K562 (cell line): ENCODE results near the gene FHIT. TPM values are rescaled to one million over a fixed set of nuclear protein-coding genes. Genes with fewer than 3 reads are reported as not detected.

ENCODE experiments used
- ATAC-seq: fragments of 200-7000 bp; cut with Tn5 transposase; 3 replicates; pipeline ENCODE4 v1.9.1; 2020; ENCODE audit warnings: moderate library complexity
- BruUV-seq: library from RNA; stranded (reverse); fragments of 400-500 nt; replicated peaks from 2 replicates; lab custom pipeline; 2021; lab: Mats Ljungman, UMichigan
- CTCF ChIA-PET: fragments of 300-600 bp; formaldehyde crosslinking; extraction: SDS; loops from one replicate; lab custom pipeline; 2021; ENCODE audit warnings: low intra/inter-chr PET ratio; lab: Yijun Ruan, JAX
- POLR2A ChIA-PET: fragments of 300-600, 350-650 bp; sonication (Branson Sonifier 250); formaldehyde crosslinking; extraction: SDS; loops from one replicate; lab custom pipeline; 2021; ENCODE audit warnings: antibody characterized with exemption, inconsistent platforms; lab: Yijun Ruan, JAX
- DNase-seq, 4 experiments: peaks; one replicate each; pipeline versions ENCODE4 v3.0.0 to v3.0.0-alpha.2; 2011 to 2018; ENCODE audit warnings: low spot score in 3 of 4, mixed read lengths in 3 of 4; ENCODE audit errors: extremely low read depth in 1 of 4
- FAIRE-seq: peaks from 2 replicates; lab custom pipeline; 2011; peaks lifted over from hg19 to GRCh38; lab: Jason Lieb, UNC
- H2AFZ ChIP-seq: 2 replicates; pipeline ENCODE4 v1.6.0; 2011; ENCODE audit warnings: low read depth, low read length, control low read depth, inconsistent platforms
- H3K27ac ChIP-seq: fragments of 200-600 bp; 3 replicates; pipeline ENCODE4 v1.8.0; 2011; ENCODE audit warnings: low read depth, mild to moderate bottlenecking, control low read depth, inconsistent platforms, low read length, moderate library complexity, mixed read lengths; ENCODE audit errors: extremely low read depth
- H3K27me3 ChIP-seq, 2 experiments: fragments of 300-600 bp in 1 of 2; 2 replicates in 1 of 2; 3 replicates in 1 of 2; pipeline versions ENCODE4 v1.6.0 to v1.8.0; 2011; ENCODE audit warnings: inconsistent platforms in 2 of 2, low read length in 2 of 2, mild to moderate bottlenecking in 1 of 2, mixed read lengths in 1 of 2, moderate library complexity in 1 of 2; ENCODE audit not compliant: control insufficient read depth in 2 of 2, insufficient read depth in 2 of 2
- H3K36me3 ChIP-seq: fragments of 300-600 bp; 3 replicates; pipeline ENCODE4 v1.8.0; 2011; ENCODE audit warnings: mild to moderate bottlenecking, low read length, inconsistent platforms; ENCODE audit not compliant: control insufficient read depth, insufficient read depth
- H3K4me1 ChIP-seq, 2 experiments: fragments of 200-600 bp in 1 of 2; replicated peaks in 1 of 2; 2 replicates in 1 of 2; 3 replicates in 1 of 2; pipeline versions ENCODE4 v1.5.1 to v1.8.0; 2011; ENCODE audit warnings: inconsistent platforms in 2 of 2, low read length in 2 of 2, mild to moderate bottlenecking in 1 of 2, mixed read lengths in 1 of 2, moderate library complexity in 1 of 2; ENCODE audit not compliant: control insufficient read depth in 2 of 2, insufficient read depth in 2 of 2
- H3K4me2 ChIP-seq: 2 replicates; pipeline ENCODE4 v1.6.1; 2011; ENCODE audit warnings: low read length, control low read depth, inconsistent platforms, mixed read lengths; ENCODE audit not compliant: insufficient read depth
- H3K4me3 ChIP-seq: fragments of 200-600 bp; sonication (generic), shearing (Covaris generic); 2 replicates; pipeline ENCODE4 v1.5.1; 2016; ENCODE audit warnings: control low read depth, inconsistent platforms
- H3K79me2 ChIP-seq: fragments of 200-600 bp; 3 replicates; pipeline ENCODE4 v1.8.0; 2011; ENCODE audit warnings: low read length, inconsistent platforms; ENCODE audit not compliant: control insufficient read depth, insufficient read depth
- H3K9ac ChIP-seq, 2 experiments: 2 replicates each; pipeline versions ENCODE4 v1.6.0 to v1.6.1; 2011; ENCODE audit warnings: low read depth in 2 of 2, low read length in 2 of 2, control low read depth in 1 of 2, inconsistent platforms in 1 of 2, mild to moderate bottlenecking in 1 of 2, mixed read lengths in 1 of 2; ENCODE audit not compliant: insufficient read depth in 1 of 2
- H3K9me1 ChIP-seq: one replicate; pipeline ENCODE4 v1.6.0; 2011; ENCODE audit warnings: inconsistent platforms, mild to moderate bottlenecking, low read length, moderate library complexity; ENCODE audit not compliant: control insufficient read depth, insufficient read depth
- H3K9me3 ChIP-seq: replicated peaks from 2 replicates; pipeline ENCODE4 v1.5.1; 2011; ENCODE audit warnings: low read depth, low read length, inconsistent platforms; ENCODE audit not compliant: control insufficient read depth, insufficient read depth
- H4K20me1 ChIP-seq: replicated peaks from 2 replicates; pipeline ENCODE4 v1.6.1; 2011; ENCODE audit warnings: low read length, inconsistent platforms, mixed read lengths; ENCODE audit not compliant: control insufficient read depth, insufficient read depth
- GTF3C2 ChIP-seq: IDR thresholded peaks from 3 replicates; pipeline ENCODE4 v1.6.1; 2011; ENCODE audit warnings: borderline replicate concordance, mild to moderate bottlenecking, moderate library complexity; ENCODE audit not compliant: insufficient read length; ENCODE audit errors: extremely low read depth
- ZNF12 ChIP-seq: sonication (generic); formaldehyde crosslinking; IDR thresholded peaks from 2 replicates; pipeline ENCODE4 v1.4.0; 2020; ENCODE audit warnings: mild to moderate bottlenecking, missing genetic modification reagents
- ZNF3 ChIP-seq: fragments of 250-450 bp; sonication (Bioruptor Pico); IDR thresholded peaks from 2 replicates; pipeline ENCODE4 v1.5.0; 2021; ENCODE audit warnings: mild to moderate bottlenecking, moderate library complexity
- ZNF354B ChIP-seq: fragments of 250-450 bp; sonication (Bioruptor Pico); IDR thresholded peaks from 2 replicates; pipeline ENCODE4 v1.4.0; 2020
- ZNF395 ChIP-seq: fragments of 200-800 bp; sonication (Bioruptor generic); IDR thresholded peaks from 2 replicates; pipeline ENCODE4 v1.6.1; 2017; ENCODE audit warnings: missing genetic modification characterization, missing compliant biosample characterization
- ZNF41 ChIP-seq: fragments of 250-450 bp; sonication (Bioruptor Pico); conservative IDR thresholded peaks from 2 replicates; pipeline ENCODE4 v1.4.0; 2020; ENCODE audit warnings: mild to moderate bottlenecking
- ZNF75A ChIP-seq: fragments of 450-650 bp; formaldehyde crosslinking; IDR thresholded peaks from 2 replicates; pipeline ENCODE4 v1.4.0; 2020; ENCODE audit warnings: mild to moderate bottlenecking
- WGBS: fragments of 100-300 bp; shearing (Covaris generic); methylation state at CpG from one replicate; pipeline ENCODE4 v1.1.6; 2016; ENCODE audit warnings: low coverage, mixed read lengths; ENCODE audit not compliant: insufficient coverage; ENCODE audit errors: missing lambda C conversion rate; 5-methylcytosine and 5-hydroxymethylcytosine counted together
- in situ Hi-C: fragments of 300-500 bp; cut with MboI; formaldehyde crosslinking; loops from 4 replicates; pipeline ENCODE4 v1.15.0; 2018; ENCODE audit warnings: inconsistent platforms, mixed read lengths
- intact Hi-C: fragments of 100-400 bp; cut with micrococcal nuclease; formaldehyde crosslinking; loops from 2 replicates; pipeline ENCODE4 v1.14.2; 2022
- polyA plus RNA-seq, 8 experiments: library from polyadenylated mRNA; depleted of rRNA in 4 of 8; stranded (reverse) in 5 of 8; unstranded in 3 of 8; fragments of >200 nt; fragmentation: Nextera tagmentation in 2 of 8; fragmentation: Illumina TruSeq in 1 of 8; extraction: Ambion mirVana in 2 of 8; extraction: Trizol in 1 of 8; gene quantifications; 2 replicates each; pipeline versions ENCODE4 v1.2.1 to v1.2.3, GENCODE V29; 2011 to 2014; ENCODE audit warnings: inconsistent platforms in 1 of 8, missing spikeins in 1 of 8
- total RNA-seq, 7 experiments: library from RNA; depleted of rRNA in 6 of 7; stranded (reverse); fragments of >200 nt in 6 of 7; fragmentation: Illumina TruSeq in 2 of 7; extraction: Trizol in 2 of 7; gene quantifications; 2 replicates each; pipeline versions ENCODE4 v1.2.1 to v1.2.3, GENCODE V29; 2011 to 2021; ENCODE audit warnings: low replicate concordance in 1 of 7
- TF ChIP-seq, protein P1 (sequence below): fragments of 450-650 bp; formaldehyde crosslinking; IDR thresholded peaks from 2 replicates; pipeline ENCODE4 v1.4.0; 2022; ENCODE audit warnings: missing genetic modification characterization

Gene FHIT
- total and polyA plus RNA-seq, 9 of the 15 experiments (the other 6 are each of a cell fraction or from before 2014, with no cell fraction given): 1.7 to 9.1 (median 4.3) TPM

- in situ Hi-C loops: no loop called here
- DNase-seq (no peak), FAIRE-seq (no peak), ATAC-seq (no peak)
- Histone ChIP-seq H3K4me1 (no peaks in the 10 kb centered on the region), H3K9me1 (no peaks in the 10 kb centered on the region), H3K27me3 (no peaks in the 10 kb centered on the region), H4K20me1 (no peaks in the 10 kb centered on the region), H3K36me3 (no peaks in the 10 kb centered on the region), H3K27ac (no peak overlapping the region), H3K9ac (no peak overlapping the region), H3K4me3 (no peak overlapping the region), H3K79me2 (no peaks in the 10 kb centered on the region), H3K9me3 (no peaks in the 10 kb centered on the region), H2AFZ (no peak overlapping the region), H3K4me2 (no peak overlapping the region)
- intact Hi-C loops: no loop called here
- no TSS peak for BruUV-seq
- ChIA-PET POLR2A (no interaction called here), CTCF (no interaction called here)
- WGBS: 6% methylated on average over 2 of the region's 2 CpGs
- no peak for TF ChIP-seq ZNF3 (CRISPR knock-in tag)
These were observed 1255.2 kb downstream of the FHIT start for GRCh38 chr3:59996056-59996455.

- in situ Hi-C loops (no loop called here), intact Hi-C loops (no loop called here)
- H3K9me1 ChIP-seq: no peaks in the 10 kb centered on the region
- H3K4me3 ChIP-seq: no peak overlapping the region
- ATAC-seq: no peak
- no peaks in the 10 kb centered on the region for H3K27me3 ChIP-seq
- H4K20me1 ChIP-seq: no peaks in the 10 kb centered on the region
- DNase-seq: no peak
- no TSS peak for BruUV-seq
- no peak overlapping the region for H3K9ac ChIP-seq
- no peaks in the 10 kb centered on the region for H3K36me3 ChIP-seq
- no CpG with 5 or more reads among the region's 4 CpGs for WGBS
- no peaks in the 10 kb centered on the region for H3K4me1 ChIP-seq
- no peaks in the 10 kb centered on the region for H3K79me2 ChIP-seq
- FAIRE-seq: no peak
- H2AFZ ChIP-seq: no peak overlapping the region
- no peak overlapping the region for H3K4me2 ChIP-seq
- H3K9me3 ChIP-seq: no peaks in the 10 kb centered on the region
- POLR2A ChIA-PET: interaction anchor here (0.6 kb wide), 1 partner anchor 20 kb away, joined by 3 read pairs; no protein-coding TSS in a partner anchor
- CTCF ChIA-PET: no interaction called here
- no peak overlapping the region for H3K27ac ChIP-seq
- TF ChIP-seq ZNF395 (CRISPR knock-in tag): no peak
- TF ChIP-seq GTF3C2: no peak
- TF ChIP-seq ZNF354B (CRISPR knock-in tag): no peak
- no peak for TF ChIP-seq ZNF41 (CRISPR knock-in tag)
- TF ChIP-seq, protein P1, sequence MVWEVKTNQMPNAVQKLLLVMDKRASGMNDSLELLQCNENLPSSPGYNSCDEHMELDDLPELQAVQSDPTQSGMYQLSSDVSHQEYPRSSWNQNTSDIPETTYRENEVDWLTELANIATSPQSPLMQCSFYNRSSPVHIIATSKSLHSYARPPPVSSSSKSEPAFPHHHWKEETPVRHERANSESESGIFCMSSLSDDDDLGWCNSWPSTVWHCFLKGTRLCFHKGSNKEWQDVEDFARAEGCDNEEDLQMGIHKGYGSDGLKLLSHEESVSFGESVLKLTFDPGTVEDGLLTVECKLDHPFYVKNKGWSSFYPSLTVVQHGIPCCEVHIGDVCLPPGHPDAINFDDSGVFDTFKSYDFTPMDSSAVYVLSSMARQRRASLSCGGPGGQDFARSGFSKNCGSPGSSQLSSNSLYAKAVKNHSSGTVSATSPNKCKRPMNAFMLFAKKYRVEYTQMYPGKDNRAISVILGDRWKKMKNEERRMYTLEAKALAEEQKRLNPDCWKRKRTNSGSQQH: no peak
- TF ChIP-seq ZNF75A (CRISPR knock-in tag): no peak
- no peak for TF ChIP-seq ZNF12 (CRISPR knock-in tag)
These were observed 1255.7 kb downstream of the FHIT start for GRCh38 chr3:59995563-59995962.
